Heart left ventricle (tissue), 16 donors: Measurements from ENCODE around the gene GABBR2. TPM values are rescaled to one million over a fixed set of nuclear protein-coding genes. Genes with fewer than 3 reads are reported as not detected.
"Not testable (repeated sequence)": the region's sequence is repeated elsewhere in the genome, so short reads cannot be mapped to it uniquely, and the experiment has no call there.

Source experiments
- ATAC-seq, 4 donors: fragments of 200-7000 bp; cut with Tn5 transposase; one replicate each; pipeline ENCODE4 v1.9.1; 2020 to 2022; ENCODE audit warnings: moderate library complexity in 4 of 4, mild to moderate bottlenecking in 3 of 4, moderate number of reproducible peaks in 1 of 4
- DNase-seq, 5 donors: peaks; one replicate each; pipeline ENCODE4 v3.0.0-alpha.2; 2020
- H3K27ac ChIP-seq, 12 donors: fragments of 200-600 bp; sonication (generic) in 4 of 12; one replicate each; pipeline versions ENCODE4 v1.5.0 to v1.8.0; 2016 to 2022; ENCODE audit warnings: mild to moderate bottlenecking in 2 of 12
- H3K27me3 ChIP-seq, 9 donors: fragments of 200-600 bp; sonication (generic) in 2 of 9; one replicate each; pipeline versions ENCODE4 v1.5.1 to v1.8.0; 2016 to 2022; ENCODE audit warnings: mild to moderate bottlenecking in 3 of 9
- H3K36me3 ChIP-seq, 9 donors: fragments of 200-600 bp; sonication (generic) in 2 of 9; one replicate each; pipeline versions ENCODE4 v1.5.0 to v1.8.0; 2018 to 2022; ENCODE audit warnings: mild to moderate bottlenecking in 2 of 9
- H3K4me1 ChIP-seq, 12 donors: fragments of 200-600 bp; sonication (generic) in 4 of 12; one replicate each; pipeline versions ENCODE4 v1.5.0 to v1.8.0; 2016 to 2022; ENCODE audit warnings: mild to moderate bottlenecking in 3 of 12
- H3K4me3 ChIP-seq, 12 donors: fragments of 200-600 bp; sonication (generic) in 4 of 12; one replicate each; pipeline versions ENCODE4 v1.5.0 to v1.8.0; 2017 to 2022; ENCODE audit warnings: mild to moderate bottlenecking in 9 of 12, moderate library complexity in 4 of 12
- H3K9me3 ChIP-seq, 12 donors: fragments of 200-600 bp; sonication (generic) in 4 of 12; one replicate each; pipeline versions ENCODE4 v1.5.0 to v1.8.0; 2016 to 2022; ENCODE audit warnings: mild to moderate bottlenecking in 1 of 12
- CTCF ChIP-seq, 12 donors: fragments of 200-600 bp; sonication (generic) in 4 of 12; IDR thresholded peaks; one replicate each; pipeline versions ENCODE4 v1.5.0 to v1.8.0; 2018 to 2022; ENCODE audit warnings: antibody characterized with exemption in 12 of 12, mild to moderate bottlenecking in 5 of 12
- POLR2A ChIP-seq, 2 donors: fragments of 450-650 bp; IDR thresholded peaks; one replicate each; pipeline ENCODE4 v1.6.1; 2017; ENCODE audit warnings: antibody characterized with exemption in 2 of 2, mild to moderate bottlenecking in 2 of 2, moderate library complexity in 2 of 2
- WGBS, 4 donors: extraction: QIAGEN DNeasy Blood & Tissue Kit in 2 of 4; methylation state at CpG; one replicate each; pipeline versions ENCODE4 v1.1.5 to v1.1.7; 2013 to 2018; 5-methylcytosine and 5-hydroxymethylcytosine counted together
- intact Hi-C, 10 donors: fragments of 100-400 bp; cut with DNase I; formaldehyde crosslinking; loops; one replicate each; pipeline versions ENCODE4 v1.11.1 to v1.14.2; 2022
- polyA plus RNA-seq, 2 donors: library from polyadenylated mRNA; stranded (reverse); fragments of 200-250 nt; gene quantifications; one replicate each; pipeline ENCODE4 v1.2.3, GENCODE V29; 2013
- total RNA-seq, 9 donors: library from RNA; depleted of rRNA in 2 of 9; stranded (reverse); fragments of >200 nt in 2 of 9; fragmentation: NEBNext Ultra II Directional in 3 of 9; extraction: Animal tissue kit (Norgen Biotek cat#: 25700) in 3 of 9; gene quantifications; one replicate each; pipeline versions ENCODE4 v1.1.0 to v1.2.4, GENCODE V29; 2016 to 2023
- donor health status: ischemic (EF 13 %, LVEDD 7.1; RV severe dilation, severe dysfunction).
- donor health status: healthy with polysubstance abuse.
- donor health status: DM: no; HTN: yes; CAD: no.
- donor health status: DM: no; HTN: no; CAD: no.
- donor health status: ischemic (EF 25% LVEDD 6.9; RV normal size, moderate dysfunction).
- donor health status: ischemic (EF 25% LVEDD 5.7; RV mildly dilated, moderate dysfunction).
- donor health status: healthy.
- donor health status: DM: yes; HTN: yes; CAD: no.
- donor health status: ischemic (EF 35%, LVEDD 5.7; RV mildly dilated, moderate dysfunction).
- donor health status: nonischemic (EF 11% LVEDD 7.7; RV severe dilation, severe dysfunction).
- donor health status: DM: yes; HTN: yes; CAD: no.
- donor health status: PGD.
- donor health status: ischemic (EF 29% LVEDD 5.4; RV normal size, mild dysfunction).
- donor health status: nonischemic (EF 23%, LVEDD 6.1; RV moderate dilation, normal function).

Gene GABBR2
- total and polyA plus RNA-seq, 11 donors, result 0.11 to 3.4 (median 0.58) TPM

- H3K27ac ChIP-seq, result peak overlapping the region in 9 of 12 donors; percentile 17 to 67 (median 30)
- ATAC-seq (peak; percentile 20 to 42 (median 22)), DNase-seq (no peak)
- no peaks in the 10 kb centered on the region for H3K36me3 ChIP-seq
- TF ChIP-seq POLR2A (IDR thresholded peaks at IDR 0.05) (no peak), CTCF (IDR thresholded peaks at IDR 0.05) (no peak)
- intact Hi-C loops, result no loop called here
- 66 to 88% (median 75%) methylated on average over 6 of the region's 6 CpGs for WGBS, 4 donors
- no peak overlapping the region for H3K4me3 ChIP-seq
- H3K4me1 ChIP-seq, result peaks cover 0 to 16% (median 1%) of the 10 kb centered on the region in 12 donors
- peaks cover 0 to 6% (median 0%) of the 10 kb centered on the region in 9 donors for H3K27me3 ChIP-seq
- H3K9me3 ChIP-seq, result no peaks in the 10 kb centered on the region
Observed at GRCh38 chr9:98502311-98502975, 206.3 kb downstream of the GABBR2 start.

GRCh38 chr9:98501819-98502218 is 206.9 kb downstream of the GABBR2 start:
- no peaks in the 10 kb centered on the region for H3K9me3 ChIP-seq
- peaks cover 0 to 6% (median 0%) of the 10 kb centered on the region in 9 donors for H3K27me3 ChIP-seq
- peaks cover 0 to 16% (median 1%) of the 10 kb centered on the region in 12 donors for H3K4me1 ChIP-seq
- TF ChIP-seq POLR2A (IDR thresholded peaks at IDR 0.05) (no peak), CTCF (IDR thresholded peaks at IDR 0.05) (no peak)
- 81 to 91% (median 87%) methylated on average over 8 of the region's 8 CpGs for WGBS, 4 donors
- no peaks in the 10 kb centered on the region for H3K36me3 ChIP-seq
- ATAC-seq, result no peak
- H3K27ac ChIP-seq, result no peak overlapping the region
- no peak overlapping the region for H3K4me3 ChIP-seq
- DNase-seq, result no peak
- intact Hi-C loops, result no loop called here

GRCh38 chr9:98501259-98501658 is 207.5 kb downstream of the GABBR2 start:
- intact Hi-C loops, DNase-seq: not testable (repeated sequence)
- peaks cover 0 to 16% (median 1%) of the 10 kb centered on the region in 12 donors for H3K4me1 ChIP-seq

DNA sequence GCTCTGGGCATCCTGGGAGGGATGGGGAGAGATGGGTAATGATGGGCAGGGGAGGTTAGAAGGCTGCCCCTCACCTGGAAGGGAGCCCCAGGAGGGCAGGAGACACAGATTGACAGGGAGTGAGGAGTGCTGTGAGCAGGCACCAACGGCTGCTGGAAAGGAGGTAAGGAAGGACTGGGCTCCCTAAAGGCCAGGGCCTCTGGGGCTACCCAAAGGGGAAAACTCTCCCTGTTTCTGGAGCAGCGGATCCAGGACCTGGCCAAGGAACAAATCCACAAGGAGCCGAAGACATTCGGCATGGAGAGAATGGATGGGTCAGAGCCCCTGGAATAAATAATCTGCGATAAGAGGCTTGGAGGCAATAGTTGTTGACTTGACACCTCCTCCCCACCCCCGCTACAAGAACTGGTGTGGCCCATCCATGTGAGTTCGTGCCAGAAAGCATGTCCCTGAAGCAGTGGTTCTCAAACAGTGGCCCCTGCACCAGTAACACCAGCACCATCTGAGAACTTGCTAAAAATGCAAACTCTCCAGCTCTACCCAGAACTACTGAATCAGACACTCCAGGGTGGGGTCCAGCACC is 208.3 kb downstream of the GABBR2 start:
- peaks cover 0 to 6% (median 0%) of the 10 kb centered on the region in 9 donors for H3K27me3 ChIP-seq
- H3K4me1 ChIP-seq, result peaks cover 0 to 16% (median 1%) of the 10 kb centered on the region in 12 donors
- H3K9me3 ChIP-seq, result no peaks in the 10 kb centered on the region
- TF ChIP-seq POLR2A (IDR thresholded peaks at IDR 0.05) (no peak), CTCF (IDR thresholded peaks at IDR 0.05) (no peak)
- no peaks in the 10 kb centered on the region for H3K36me3 ChIP-seq
- intact Hi-C loops, result no loop called here
- 74 to 88% (median 86%) methylated on average over 7 of the region's 7 CpGs for WGBS, 4 donors
- DNase-seq (no peak), ATAC-seq (no peak)
- no peak overlapping the region for H3K4me3 ChIP-seq
- H3K27ac ChIP-seq, result no peak overlapping the region

More at GRCh38 chr9:98501259-98501658, 207.5 kb downstream of the GABBR2 start:
- H3K4me3 ChIP-seq, H3K27ac ChIP-seq, H3K36me3 ChIP-seq, H3K27me3 ChIP-seq, H3K9me3 ChIP-seq, ATAC-seq: not testable (repeated sequence)
- 69 to 75% (median 73%) methylated on average over 8 of the region's 8 CpGs for WGBS, 4 donors
